Muscle layer of duodenum (tissue), 2 donors: Measurements from ENCODE around the gene MAP3K20.
"Not testable (repeated sequence)": the region's sequence is repeated elsewhere in the genome, so short reads cannot be mapped to it uniquely, and the experiment has no call there.

Experiments used
- H3K27ac ChIP-seq: one replicate; pipeline ENCODE4 v1.7.0; 2013; ENCODE audit warnings: mild to moderate bottlenecking, low read length
- H3K27me3 ChIP-seq: one replicate; pipeline ENCODE4 v1.7.0; 2013; ENCODE audit warnings: low read depth, mild to moderate bottlenecking, control low read depth, low read length
- H3K36me3 ChIP-seq, 2 donors: one replicate each; pipeline ENCODE4 v1.7.0; 2013; ENCODE audit warnings: low read length in 2 of 2, control low read depth in 1 of 2, mild to moderate bottlenecking in 1 of 2; ENCODE audit not compliant: insufficient read depth in 2 of 2, control insufficient read depth in 1 of 2
- H3K4me1 ChIP-seq, 2 donors: one replicate each; pipeline ENCODE4 v1.7.0; 2013; ENCODE audit warnings: low read length in 2 of 2, mild to moderate bottlenecking in 2 of 2, control low read depth in 1 of 2, moderate library complexity in 1 of 2; ENCODE audit not compliant: insufficient read depth in 2 of 2, control insufficient read depth in 1 of 2
- H3K4me3 ChIP-seq, 2 donors: one replicate each; pipeline ENCODE4 v1.7.0; 2013; ENCODE audit warnings: low read length in 2 of 2, low read depth in 1 of 2, mild to moderate bottlenecking in 1 of 2
- H3K9me3 ChIP-seq, 2 donors: one replicate each; pipeline ENCODE4 v1.7.0; 2013; ENCODE audit warnings: low read length in 2 of 2, control low read depth in 1 of 2, mild to moderate bottlenecking in 1 of 2; ENCODE audit not compliant: control insufficient read depth in 1 of 2
- donor health status: healthy.

MAP3K20 gene

DNA sequence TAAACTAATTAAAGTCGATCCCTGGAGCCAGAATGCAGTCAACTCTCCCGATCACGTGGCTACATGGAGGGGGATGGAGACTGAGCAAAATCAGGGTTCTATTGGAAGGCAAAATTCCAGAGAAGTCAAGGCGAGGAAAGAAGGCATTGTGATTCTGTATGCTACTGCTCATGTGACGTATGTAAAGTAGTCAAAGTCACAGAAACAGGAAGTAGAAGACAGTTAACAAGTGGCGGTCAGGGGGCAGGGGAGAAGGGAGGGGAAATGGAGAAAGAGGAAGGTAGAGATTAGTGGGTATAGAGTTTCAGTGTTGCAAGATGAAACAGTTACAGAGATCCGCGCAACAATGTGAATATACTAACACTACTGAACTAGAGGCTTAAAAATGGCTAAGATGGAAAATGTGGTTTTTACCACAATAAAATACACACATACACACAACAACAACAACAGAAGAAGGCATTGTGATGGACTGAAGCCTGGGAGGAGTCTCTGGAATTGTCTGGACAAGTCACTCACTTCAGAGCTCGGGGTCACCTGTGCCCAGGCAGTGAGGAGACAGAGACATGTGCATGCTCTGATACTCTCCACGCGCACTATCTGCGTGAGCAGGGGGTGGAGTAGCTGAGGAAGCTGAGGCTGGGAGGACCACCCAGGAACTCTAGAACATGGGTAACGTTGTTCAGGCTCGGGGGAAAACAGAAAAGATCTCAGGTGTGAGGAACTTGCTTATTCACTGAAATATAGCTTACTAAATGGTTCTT lies 189.1 kb downstream of the MAP3K20 start:
- Histone ChIP-seq H3K4me3 (peak overlapping the region in 1 of 2 donors; percentile 45), H3K9me3 (no peaks in the 10 kb centered on the region), H3K4me1 (no peaks in the 10 kb centered on the region), H3K27ac (no peak overlapping the region), H3K27me3 (no peaks in the 10 kb centered on the region), H3K36me3 (peaks cover 6 to 43% of the 10 kb centered on the region in 2 donors)

- peaks cover 0 to 5% of the 10 kb centered on the region in 2 donors for H3K9me3 ChIP-seq
- peaks cover 0 to 11% of the 10 kb centered on the region in 2 donors for H3K36me3 ChIP-seq
- H3K4me1 ChIP-seq, result no peaks in the 10 kb centered on the region
- no peak overlapping the region for H3K27ac ChIP-seq
- H3K27me3 ChIP-seq, result no peaks in the 10 kb centered on the region
- no peak overlapping the region for H3K4me3 ChIP-seq
These were observed 195.5 kb downstream of the MAP3K20 start for GRCh38 chr2:173271135-173271534.

DNA sequence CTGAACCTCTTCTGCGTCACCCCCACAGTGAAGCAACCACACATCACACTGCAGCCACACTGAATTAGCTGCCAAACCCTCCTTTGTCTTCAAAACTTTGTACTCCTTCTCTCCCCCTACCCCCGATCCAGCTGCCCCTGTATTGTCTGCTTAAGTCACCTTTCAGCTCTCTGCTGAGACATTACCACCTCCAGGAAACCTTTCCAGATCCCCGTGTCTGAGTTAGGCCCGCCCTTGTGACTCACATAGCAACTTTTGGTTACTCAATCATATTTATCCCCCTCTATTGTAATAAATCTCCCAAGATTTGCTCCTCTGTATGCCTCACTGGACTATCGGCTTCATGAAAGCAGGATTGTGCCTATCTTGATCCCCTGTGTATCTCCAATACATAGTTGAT lies 196.2 kb downstream of the MAP3K20 start:
- no peak overlapping the region for H3K27ac ChIP-seq
- no peaks in the 10 kb centered on the region for H3K4me1 ChIP-seq
- no peak overlapping the region for H3K4me3 ChIP-seq
- H3K36me3 ChIP-seq, result peaks cover 0 to 6% of the 10 kb centered on the region in 2 donors
- no peaks in the 10 kb centered on the region for H3K27me3 ChIP-seq
- H3K9me3 ChIP-seq, result peaks cover 0 to 5% of the 10 kb centered on the region in 2 donors

DNA sequence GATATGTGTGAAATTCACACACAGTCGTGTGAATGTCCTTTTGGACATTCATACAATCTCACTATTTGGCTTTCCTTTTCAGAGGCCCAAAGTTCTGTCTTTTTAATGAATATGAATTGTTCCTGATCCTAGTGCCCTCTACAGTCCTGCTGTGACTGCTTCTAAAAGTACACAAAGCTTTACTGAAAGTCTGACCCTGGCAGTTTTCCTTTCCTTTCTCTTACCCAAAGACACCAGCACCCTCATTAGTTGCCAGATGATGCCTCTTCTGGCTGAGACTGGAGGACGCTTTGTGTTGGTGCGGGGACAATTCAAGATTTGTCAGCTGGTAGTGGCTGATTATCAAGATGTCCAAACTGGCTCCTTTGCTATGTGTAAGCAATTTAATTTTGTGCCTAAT lies 197.2 kb downstream of the MAP3K20 start:
- Histone ChIP-seq H3K27me3 (no peaks in the 10 kb centered on the region), H3K9me3 (peaks cover 0 to 5% of the 10 kb centered on the region in 2 donors), H3K36me3 (peaks cover 0 to under 1% of the 10 kb centered on the region in 2 donors), H3K27ac (no peak overlapping the region), H3K4me1 (no peaks in the 10 kb centered on the region), H3K4me3 (no peak overlapping the region)

GRCh38 chr2:173278794-173279526 lies 203.3 kb downstream of the MAP3K20 start:
- Histone ChIP-seq H3K9me3 (peaks cover 0 to 5% of the 10 kb centered on the region in 2 donors), H3K27me3 (no peaks in the 10 kb centered on the region), H3K4me1 (no peaks in the 10 kb centered on the region), H3K4me3 (no peak overlapping the region), H3K36me3 (no peaks in the 10 kb centered on the region), H3K27ac (no peak overlapping the region)

DNA sequence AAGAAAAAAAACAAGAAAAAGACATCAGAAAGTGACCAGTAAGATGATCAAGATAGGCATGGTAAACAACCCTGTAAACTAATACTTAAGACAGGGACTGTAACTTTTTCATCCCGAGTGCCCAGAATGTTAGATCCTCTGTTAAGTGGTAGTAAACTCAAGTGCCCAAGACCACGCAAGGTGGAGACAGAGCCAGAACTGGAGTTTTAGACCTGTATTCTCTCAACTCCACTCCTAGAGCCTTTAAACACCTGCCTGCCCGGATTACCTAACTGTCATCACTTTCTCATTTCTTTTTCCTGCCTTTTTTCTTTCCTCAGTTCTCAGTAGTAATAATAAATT lies 203.9 kb downstream of the MAP3K20 start:
- Histone ChIP-seq H3K27ac (no peak overlapping the region), H3K9me3 (peaks cover 0 to 2% of the 10 kb centered on the region in 2 donors), H3K4me3 (no peak overlapping the region), H3K36me3 (no peaks in the 10 kb centered on the region), H3K27me3 (no peaks in the 10 kb centered on the region), H3K4me1 (no peaks in the 10 kb centered on the region)

DNA sequence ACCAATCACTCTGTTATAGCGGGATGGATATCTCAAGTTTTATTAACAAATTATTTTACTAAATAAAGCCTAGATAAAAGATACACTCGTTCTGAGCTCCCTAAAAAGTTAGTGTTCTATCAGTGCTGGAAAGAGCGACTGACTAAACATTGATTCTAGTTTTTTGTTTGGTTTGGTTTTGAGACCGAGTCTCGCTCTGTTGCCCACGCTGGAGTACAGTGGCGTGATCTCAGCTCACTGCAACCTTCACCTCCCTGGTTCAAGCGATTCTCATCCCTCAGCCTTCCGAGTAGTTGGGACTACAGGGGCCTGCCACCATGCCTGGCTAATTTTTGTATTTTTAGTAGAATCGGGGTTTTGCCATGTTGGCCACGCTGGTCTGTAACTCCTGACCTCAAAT lies 205.2 kb downstream of the MAP3K20 start:
- peaks cover 0 to 2% of the 10 kb centered on the region in 2 donors for H3K9me3 ChIP-seq
- no peak overlapping the region for H3K4me3 ChIP-seq
- H3K27ac ChIP-seq, result no peak overlapping the region
- H3K4me1 ChIP-seq, result no peaks in the 10 kb centered on the region
- no peaks in the 10 kb centered on the region for H3K27me3 ChIP-seq
- no peaks in the 10 kb centered on the region for H3K36me3 ChIP-seq

DNA sequence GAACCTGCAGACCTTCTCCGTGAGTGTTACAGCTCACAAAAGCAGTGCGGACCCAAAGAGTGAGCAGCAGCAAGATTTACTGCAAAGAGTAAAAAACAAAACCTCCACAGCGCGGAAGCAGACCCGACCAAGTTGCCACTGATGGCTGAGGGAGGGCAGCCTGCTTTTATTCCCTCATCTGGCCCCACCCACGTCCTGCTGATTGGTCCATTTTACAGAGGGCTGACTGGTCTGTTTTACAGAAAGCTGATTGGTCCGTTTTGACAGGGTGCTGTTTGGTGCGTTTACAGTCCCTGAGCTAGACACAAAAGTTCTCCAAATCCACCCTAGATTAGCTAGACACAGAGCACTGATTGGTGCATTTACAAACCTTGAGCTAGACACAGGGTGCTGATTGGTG lies 206.3 kb downstream of the MAP3K20 start:
- not testable (repeated sequence) for H3K4me3 ChIP-seq, H3K9me3 ChIP-seq, H3K4me1 ChIP-seq, H3K27me3 ChIP-seq, H3K36me3 ChIP-seq, H3K27ac ChIP-seq

DNA sequence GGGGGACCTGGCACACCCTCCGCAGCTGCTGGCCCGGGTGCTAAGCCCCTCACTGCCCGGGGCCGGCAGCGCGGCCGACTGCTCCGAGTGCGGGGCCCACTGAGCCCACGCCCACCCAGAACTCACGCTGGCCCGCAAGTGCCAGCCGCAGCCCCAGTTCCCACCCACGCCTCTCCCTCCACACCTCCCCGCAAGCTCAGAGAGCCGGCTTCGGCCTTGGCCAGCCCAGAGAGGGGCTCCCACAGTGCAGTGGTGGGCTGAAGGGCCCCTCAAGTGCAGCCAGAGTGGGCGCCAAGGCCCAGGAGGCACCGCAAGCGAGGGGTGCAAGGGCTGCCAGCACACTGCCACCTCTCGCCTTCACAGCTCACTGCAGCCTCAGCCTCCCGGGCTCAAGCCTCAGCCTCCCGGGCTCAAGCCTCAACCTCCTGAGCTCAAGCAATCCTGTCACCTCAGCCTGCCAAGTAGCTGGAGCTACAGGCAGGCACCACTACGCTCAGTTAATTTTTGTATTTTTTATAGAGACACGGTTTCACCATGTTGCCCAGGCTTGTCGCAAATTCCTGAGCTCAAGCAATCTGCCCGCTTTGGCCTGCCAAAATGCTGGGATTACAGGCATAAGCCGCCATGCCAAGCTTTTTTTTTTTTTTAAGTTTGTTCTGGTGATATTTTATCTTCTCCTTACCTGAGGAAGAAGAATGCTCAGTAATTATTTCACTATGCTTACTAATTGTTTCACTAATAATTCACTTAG lies 207.3 kb downstream of the MAP3K20 start:
- Histone ChIP-seq H3K27me3 (no peaks in the 10 kb centered on the region), H3K4me1 (no peaks in the 10 kb centered on the region), H3K27ac (no peak overlapping the region), H3K9me3 (peaks cover 0 to 2% of the 10 kb centered on the region in 2 donors), H3K36me3 (no peaks in the 10 kb centered on the region), H3K4me3 (no peak overlapping the region)

DNA sequence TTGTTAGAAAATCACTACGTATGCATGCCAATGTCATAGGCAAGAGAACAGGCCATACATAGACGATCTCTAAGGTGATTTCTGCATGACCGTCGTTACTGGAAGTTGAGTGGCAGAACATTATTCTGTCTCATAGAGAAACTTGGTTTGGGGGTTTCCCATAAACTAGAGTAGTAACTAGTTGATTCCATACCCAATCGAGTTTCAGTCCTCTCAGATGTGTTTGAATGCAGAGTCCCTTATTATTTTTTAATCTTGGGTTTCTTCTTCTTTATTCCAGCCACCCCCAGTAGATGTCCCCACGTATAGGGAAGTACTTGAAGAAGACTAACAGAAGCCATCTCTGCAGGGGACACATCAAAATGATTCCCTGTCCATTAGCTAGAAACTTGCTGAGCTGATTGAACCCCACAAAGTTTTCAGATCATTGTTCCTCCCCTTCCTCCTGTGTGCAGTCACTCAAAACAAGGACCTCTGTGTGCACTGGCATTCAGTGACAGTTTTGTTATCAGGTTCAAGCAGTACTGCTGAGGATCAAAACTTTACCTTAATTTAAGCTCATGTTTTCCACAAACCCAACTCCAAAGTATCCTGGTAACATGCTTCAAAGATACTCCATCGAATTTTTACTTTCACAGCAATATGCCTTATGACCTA lies 210.6 kb downstream of the MAP3K20 start:
- Histone ChIP-seq H3K4me1 (no peaks in the 10 kb centered on the region), H3K9me3 (peaks cover 0 to 2% of the 10 kb centered on the region in 2 donors), H3K27me3 (no peaks in the 10 kb centered on the region), H3K4me3 (no peak overlapping the region), H3K36me3 (no peaks in the 10 kb centered on the region), H3K27ac (no peak overlapping the region)

DNA sequence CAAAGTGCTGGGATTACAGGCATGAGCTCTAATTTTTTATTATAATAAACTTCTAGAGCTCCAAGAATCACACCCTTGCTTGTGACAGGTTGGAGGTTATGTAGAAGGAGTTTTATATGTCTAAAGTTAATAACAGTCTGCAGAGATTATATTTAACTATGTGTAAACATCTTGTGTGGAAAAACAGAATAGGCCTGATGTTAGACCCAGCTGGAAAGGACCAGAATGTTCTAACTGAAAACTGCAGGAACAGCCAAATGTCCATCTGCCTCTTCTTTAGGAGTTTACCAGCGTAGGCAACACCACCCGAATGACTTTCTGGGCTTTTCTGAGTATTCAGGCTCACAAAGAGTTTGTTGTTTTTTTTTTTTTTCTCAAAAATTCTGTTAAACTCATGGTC lies 211.9 kb downstream of the MAP3K20 start:
- Histone ChIP-seq H3K27ac (no peak overlapping the region), H3K27me3 (no peaks in the 10 kb centered on the region)

More for the DNA sequence above, 211.9 kb downstream of the MAP3K20 start:
- no peaks in the 10 kb centered on the region for H3K36me3 ChIP-seq
- H3K9me3 ChIP-seq, result peaks cover 0 to 2% of the 10 kb centered on the region in 2 donors
- no peaks in the 10 kb centered on the region for H3K4me1 ChIP-seq
- H3K4me3 ChIP-seq, result no peak overlapping the region
